LNCAP (cell line): ENCODE data around the gene ANKRD23.

Experiments
- TF ChIP-seq, protein P1 (sequence below): fragments of 450-650 bp; IDR thresholded peaks from 2 replicates; pipeline ENCODE4 v1.5.1; 2017; ENCODE audit warnings: mild to moderate bottlenecking

Gene ANKRD23

GRCh38 chr2:96801786-96802595, 41.8 kb downstream of the ANKRD23 start:
- TF ChIP-seq, protein P1, sequence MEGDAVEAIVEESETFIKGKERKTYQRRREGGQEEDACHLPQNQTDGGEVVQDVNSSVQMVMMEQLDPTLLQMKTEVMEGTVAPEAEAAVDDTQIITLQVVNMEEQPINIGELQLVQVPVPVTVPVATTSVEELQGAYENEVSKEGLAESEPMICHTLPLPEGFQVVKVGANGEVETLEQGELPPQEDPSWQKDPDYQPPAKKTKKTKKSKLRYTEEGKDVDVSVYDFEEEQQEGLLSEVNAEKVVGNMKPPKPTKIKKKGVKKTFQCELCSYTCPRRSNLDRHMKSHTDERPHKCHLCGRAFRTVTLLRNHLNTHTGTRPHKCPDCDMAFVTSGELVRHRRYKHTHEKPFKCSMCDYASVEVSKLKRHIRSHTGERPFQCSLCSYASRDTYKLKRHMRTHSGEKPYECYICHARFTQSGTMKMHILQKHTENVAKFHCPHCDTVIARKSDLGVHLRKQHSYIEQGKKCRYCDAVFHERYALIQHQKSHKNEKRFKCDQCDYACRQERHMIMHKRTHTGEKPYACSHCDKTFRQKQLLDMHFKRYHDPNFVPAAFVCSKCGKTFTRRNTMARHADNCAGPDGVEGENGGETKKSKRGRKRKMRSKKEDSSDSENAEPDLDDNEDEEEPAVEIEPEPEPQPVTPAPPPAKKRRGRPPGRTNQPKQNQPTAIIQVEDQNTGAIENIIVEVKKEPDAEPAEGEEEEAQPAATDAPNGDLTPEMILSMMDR = no peak

DNA sequence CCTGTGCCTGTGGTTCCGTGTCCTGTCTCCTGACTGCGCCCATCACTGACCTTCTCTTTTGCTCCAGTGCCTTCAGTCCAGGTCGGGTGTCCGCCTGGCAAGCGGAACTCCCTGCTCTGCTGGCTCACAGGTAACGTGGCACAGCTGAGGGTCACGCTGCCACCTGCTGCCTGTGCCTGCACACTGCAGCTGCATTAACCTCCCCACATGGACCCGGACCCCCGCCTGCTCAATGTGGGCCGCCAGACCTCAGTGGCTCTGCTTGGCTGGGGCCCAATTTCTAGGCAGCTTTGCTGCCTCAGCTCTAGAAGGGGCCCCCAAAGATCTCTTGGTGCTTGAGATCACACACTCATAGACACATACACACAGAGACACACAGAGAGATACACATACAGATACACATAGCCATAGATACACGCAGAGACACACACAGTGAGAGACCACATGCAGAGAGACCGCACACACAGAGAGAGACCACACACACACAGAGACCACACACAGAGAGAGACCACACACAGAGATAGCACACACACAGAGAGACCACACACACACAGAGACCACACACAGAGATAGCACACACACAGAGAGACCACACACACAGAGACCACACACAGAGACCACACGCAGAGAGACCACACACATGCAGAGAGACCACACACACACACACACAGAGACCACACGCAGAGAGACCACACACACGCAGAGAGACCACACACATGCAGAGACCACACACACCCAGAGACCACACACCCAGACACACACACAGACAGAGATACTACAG, 42.6 kb downstream of the ANKRD23 start:
- TF ChIP-seq, protein P1 = peak; percentile 91

DNA sequence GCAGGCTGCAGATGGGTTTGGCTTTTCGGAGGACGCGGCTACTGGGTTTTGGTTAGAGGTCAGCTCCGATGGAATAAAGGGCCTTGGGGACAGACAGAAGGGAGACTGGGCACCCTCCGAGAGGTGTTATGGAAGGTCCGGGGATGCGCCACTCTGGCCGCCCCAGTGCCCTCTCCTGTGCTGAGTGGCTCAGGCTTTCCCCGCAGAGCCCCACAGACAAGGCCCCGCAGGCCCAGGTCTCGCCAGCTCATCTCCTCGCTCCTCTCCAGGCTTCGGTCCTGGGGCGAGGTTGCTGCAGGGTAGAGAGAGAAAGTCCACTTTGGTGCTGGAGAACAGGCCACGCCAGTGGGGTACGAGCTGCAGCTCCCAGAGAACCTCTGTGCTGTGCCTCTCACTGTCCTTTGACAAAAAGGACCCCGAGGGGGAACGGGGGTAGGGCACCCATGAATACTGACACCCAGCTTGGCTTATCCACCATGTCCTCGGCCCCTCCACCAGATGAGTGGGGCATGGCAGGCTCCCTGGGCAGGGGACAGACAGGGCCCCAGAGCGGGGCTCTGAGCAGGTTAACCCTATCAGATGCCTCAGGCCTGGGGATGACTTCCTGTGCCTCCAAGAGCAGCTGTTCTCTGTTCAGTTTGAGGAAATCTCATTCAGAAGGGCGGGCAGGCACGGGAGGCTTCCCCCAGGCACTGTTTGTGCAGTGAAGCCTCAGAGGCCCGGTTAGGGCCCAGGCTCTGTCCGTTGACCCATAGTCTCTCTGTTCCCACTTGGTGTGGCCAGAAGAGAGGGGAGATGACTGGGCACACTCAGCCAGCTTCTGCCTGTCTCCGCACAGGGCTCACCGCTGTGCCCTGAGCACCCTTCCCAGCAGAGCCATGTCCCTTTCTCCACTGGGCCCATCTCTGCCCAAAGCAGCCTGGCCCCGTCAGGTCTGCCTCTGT, 43.5 kb downstream of the ANKRD23 start:
- TF ChIP-seq, protein P1 = no peak

GRCh38 chr2:96799623-96799935, 44.2 kb downstream of the ANKRD23 start:
- TF ChIP-seq, protein P1 = no peak

DNA sequence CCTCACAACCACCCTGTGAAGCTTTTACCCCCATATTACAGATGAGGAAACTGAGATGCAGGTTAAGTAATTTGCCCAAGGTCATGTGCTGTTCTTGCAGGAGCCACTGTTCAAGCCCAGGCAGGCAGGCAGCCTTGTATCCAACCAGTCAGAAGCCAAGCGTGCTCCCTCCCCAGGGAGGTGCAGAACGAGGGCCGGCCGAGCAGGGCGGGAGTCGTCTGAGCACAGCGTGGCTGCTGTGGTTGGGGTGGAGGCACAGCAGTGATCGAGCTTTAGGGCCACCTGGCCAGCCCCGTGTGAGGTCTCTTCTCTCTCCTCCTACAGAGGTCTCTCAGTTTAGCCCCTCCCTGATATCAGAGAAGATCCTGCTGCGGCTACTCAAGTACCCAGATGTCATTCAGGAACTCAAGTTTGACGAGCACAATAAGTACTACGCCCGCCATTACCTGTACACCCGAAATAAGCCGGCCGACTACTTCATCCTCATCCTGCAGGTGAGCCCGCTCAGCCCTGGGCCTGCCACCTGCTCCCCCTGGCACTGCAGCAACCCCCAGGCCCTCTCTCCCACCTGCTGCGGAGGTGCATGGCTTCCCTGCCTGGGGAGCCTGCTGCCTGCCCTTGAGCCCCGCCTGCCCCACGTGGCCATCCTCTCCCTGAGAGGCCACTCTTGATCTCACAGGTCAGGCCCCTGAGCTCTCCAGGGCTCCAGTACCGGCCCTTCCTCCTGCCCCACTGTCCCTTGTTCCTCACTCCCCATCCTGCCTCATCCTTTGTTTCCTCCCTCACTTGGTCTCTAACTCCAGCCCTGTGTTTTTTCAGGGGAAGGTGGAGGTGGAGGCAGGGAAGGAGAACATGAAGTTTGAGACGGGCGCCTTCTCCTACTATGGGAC, 44.8 kb downstream of the ANKRD23 start:
- TF ChIP-seq, protein P1 = no peak

DNA sequence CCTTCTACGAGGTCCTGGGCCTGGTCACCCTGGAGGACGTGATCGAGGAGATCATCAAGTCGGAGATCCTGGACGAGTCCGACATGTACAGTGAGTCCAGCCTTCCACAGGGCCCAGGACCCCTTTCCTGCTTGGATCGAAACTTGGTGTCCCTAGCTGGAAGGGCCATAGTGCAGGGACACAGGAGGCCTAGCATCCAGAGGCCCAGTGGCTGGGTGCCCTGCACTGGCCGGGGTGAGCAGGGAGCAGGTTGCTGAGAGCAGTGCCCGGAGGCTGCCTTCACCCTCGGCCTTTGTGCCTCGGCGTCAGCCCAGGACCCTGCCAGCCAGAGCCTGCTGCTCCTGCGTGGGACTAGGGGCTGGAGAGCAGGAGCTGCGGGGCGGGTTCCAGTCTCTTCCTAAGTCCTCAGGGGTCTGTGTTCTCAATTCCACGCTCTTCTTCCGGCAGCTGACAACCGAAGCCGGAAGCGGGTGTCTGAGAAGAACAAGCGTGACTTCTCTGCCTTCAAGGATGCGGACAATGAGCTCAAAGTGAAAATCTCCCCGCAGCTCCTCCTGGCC, 46.7 kb downstream of the ANKRD23 start:
- TF ChIP-seq, protein P1 = no peak
